Mucosa of stomach (tissue), 1 donor: Measurements from ENCODE around the gene FMN1.

ENCODE experiments used
- H3K27me3 ChIP-seq: one replicate; pipeline ENCODE4 v1.7.0; 2013; ENCODE audit warnings: mild to moderate bottlenecking, low read length; ENCODE audit not compliant: control insufficient read depth, insufficient read depth
- H3K36me3 ChIP-seq: one replicate; pipeline ENCODE4 v1.7.0; 2013; ENCODE audit warnings: low read length; ENCODE audit not compliant: control insufficient read depth, insufficient read depth
- H3K4me1 ChIP-seq: one replicate; pipeline ENCODE4 v1.7.0; 2013; ENCODE audit warnings: mild to moderate bottlenecking, low read length; ENCODE audit not compliant: control insufficient read depth, insufficient read depth
- H3K4me3 ChIP-seq: one replicate; pipeline ENCODE4 v1.7.0; 2013; ENCODE audit warnings: low read length
- H3K9ac ChIP-seq: one replicate; pipeline ENCODE4 v1.7.0; 2013; ENCODE audit warnings: mild to moderate bottlenecking, low read length, moderate library complexity
- H3K9me3 ChIP-seq: one replicate; pipeline ENCODE4 v1.7.0; 2013; ENCODE audit warnings: mild to moderate bottlenecking, low read length, moderate library complexity; ENCODE audit not compliant: control insufficient read depth
- donor health status: Pancreatic carcinoma.

Gene FMN1

DNA sequence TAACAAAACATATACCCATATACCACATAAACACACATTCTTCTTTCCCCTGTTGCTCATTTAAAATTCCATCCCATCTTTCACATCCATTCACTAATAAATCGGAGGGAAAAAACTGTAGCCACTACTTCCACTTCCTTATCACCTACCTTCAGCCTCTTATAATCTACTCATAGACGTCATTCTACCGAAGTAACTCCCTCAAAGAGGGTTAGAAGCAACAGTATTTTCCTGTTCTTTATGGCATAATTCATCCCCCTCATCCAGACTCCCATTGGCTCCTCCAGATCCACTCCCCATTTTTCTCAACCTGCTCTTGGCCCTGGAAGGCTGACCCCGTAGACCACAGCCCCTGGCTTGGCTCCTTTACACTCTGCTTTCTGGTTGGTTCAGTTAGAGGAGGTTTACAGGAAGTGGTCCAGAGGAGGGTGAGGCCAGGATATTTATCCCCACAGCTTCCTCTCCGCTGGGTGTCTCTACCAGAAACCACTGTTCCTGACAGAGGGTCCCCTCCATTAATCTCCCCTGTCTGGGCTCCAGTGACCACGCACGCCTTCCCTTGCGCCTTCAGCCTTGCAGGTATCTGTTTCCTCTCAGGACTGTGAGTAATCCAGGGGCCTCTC, 46.3 kb downstream of the FMN1 start:
- Histone ChIP-seq H3K4me3 (no peak overlapping the region), H3K9ac (no peak overlapping the region), H3K36me3 (no peaks in the 10 kb centered on the region), H3K27me3 (no peaks in the 10 kb centered on the region), H3K9me3 (no peaks in the 10 kb centered on the region), H3K4me1 (no peaks in the 10 kb centered on the region)

DNA sequence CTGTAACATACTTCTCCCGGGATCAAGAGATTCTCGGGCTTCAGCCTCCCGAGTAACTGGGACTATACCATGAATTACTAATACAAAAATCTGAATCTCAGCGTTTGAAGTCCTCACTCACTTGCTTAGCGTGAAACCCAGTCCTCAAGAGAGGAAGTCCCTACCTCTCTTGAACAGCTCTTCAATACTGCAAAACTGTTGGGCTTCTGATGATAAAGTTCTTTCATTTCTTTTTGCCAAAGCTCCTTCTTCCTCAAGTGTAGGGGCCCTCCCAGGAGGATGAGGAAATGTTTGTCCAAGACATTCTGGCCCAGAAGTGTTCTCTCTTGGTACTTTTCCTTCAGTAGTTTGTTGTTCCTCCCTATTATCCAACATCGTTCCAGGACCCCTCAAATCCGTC, 48.5 kb downstream of the FMN1 start:
- H3K4me1 ChIP-seq: no peaks in the 10 kb centered on the region
- H3K9me3 ChIP-seq: no peaks in the 10 kb centered on the region
- H3K36me3 ChIP-seq: no peaks in the 10 kb centered on the region
- H3K4me3 ChIP-seq: no peak overlapping the region
- no peak overlapping the region for H3K9ac ChIP-seq
- H3K27me3 ChIP-seq: no peaks in the 10 kb centered on the region

DNA sequence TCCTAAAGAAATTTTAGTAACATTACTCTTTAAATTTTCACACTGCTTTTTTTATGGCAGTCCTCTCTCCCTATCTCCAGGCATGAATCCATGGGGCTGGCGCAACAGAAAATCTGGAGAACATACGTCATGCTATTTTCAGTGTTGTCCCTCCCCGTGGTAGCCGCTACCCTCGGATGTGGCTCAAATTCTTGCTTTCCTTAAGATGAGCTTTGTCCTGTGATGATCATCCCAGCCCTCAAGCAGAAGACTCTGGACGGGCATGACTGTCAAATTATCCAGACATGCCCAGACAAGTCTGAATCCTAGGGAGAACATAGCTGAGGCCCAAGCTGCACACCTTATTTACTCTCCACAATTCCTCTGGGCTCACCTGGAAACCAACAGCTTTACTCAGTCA, 49.1 kb downstream of the FMN1 start:
- no peak overlapping the region for H3K9ac ChIP-seq
- no peaks in the 10 kb centered on the region for H3K9me3 ChIP-seq
- H3K27me3 ChIP-seq: no peaks in the 10 kb centered on the region
- H3K4me3 ChIP-seq: no peak overlapping the region
- no peaks in the 10 kb centered on the region for H3K36me3 ChIP-seq
- no peaks in the 10 kb centered on the region for H3K4me1 ChIP-seq

DNA sequence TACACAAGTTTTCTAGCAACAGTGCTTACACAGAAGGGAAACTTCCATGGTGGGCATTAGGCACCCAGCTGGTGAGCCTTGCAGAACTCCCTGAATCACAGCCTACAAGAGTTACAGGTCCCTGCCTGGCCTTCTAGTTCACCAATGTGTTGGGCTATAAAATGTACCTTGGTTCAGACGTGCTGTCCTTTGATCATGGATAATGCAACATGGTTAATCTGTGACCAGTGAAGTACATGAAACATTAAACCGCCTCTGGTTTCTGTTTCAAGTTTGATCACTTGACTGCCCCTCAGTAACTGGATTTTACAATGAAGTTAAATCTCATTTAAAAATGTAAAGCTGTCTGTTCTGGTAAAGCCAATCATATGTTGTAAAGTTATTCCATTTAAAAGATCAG, 51.8 kb downstream of the FMN1 start:
- H3K4me1 ChIP-seq: no peaks in the 10 kb centered on the region
- H3K36me3 ChIP-seq: no peaks in the 10 kb centered on the region
- no peak overlapping the region for H3K4me3 ChIP-seq
- H3K9me3 ChIP-seq: no peaks in the 10 kb centered on the region
- no peak overlapping the region for H3K9ac ChIP-seq
- no peaks in the 10 kb centered on the region for H3K27me3 ChIP-seq

DNA sequence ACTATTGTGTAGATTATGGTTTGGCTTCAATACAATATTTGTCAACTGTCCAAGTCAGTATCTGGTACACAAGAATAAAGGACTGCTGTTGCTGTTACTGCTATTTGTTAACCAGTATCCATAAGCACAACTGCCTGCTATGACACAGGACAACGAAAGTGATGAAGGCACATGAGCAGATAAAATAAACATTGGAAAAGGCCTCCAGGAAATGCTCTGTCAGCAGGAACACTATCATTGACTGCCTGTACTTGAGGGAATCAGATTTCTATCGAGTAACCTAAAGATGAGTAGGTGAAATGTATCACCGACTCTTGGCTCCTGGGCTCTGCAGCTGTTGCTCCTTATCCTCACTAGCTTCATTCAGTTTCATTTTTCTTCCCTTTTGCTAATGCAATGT, 56.5 kb downstream of the FMN1 start:
- no peaks in the 10 kb centered on the region for H3K36me3 ChIP-seq
- no peaks in the 10 kb centered on the region for H3K27me3 ChIP-seq

DNA sequence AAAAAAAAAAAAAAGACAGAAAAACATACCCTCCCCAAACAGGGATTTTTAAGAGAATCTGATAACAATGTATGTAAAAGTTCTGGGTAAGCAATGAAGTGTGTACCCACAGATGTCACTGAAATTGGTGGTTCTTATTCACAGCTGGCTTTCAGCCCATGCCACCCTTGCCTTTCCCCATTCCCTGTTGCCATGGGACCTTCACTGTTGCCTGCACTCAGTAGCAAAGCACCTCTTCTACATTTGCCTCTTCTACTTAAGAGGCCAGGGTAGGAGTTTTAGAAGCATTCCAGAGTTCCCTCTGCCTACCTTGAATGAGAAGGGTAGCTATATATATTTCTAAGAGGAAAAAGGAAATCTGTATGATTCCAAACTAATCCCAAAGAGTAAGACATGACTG, 57.4 kb downstream of the FMN1 start:
- Histone ChIP-seq H3K4me3 (no peak overlapping the region), H3K9ac (no peak overlapping the region), H3K4me1 (no peaks in the 10 kb centered on the region), H3K9me3 (no peaks in the 10 kb centered on the region), H3K27me3 (no peaks in the 10 kb centered on the region), H3K36me3 (no peaks in the 10 kb centered on the region)

More for the DNA sequence above, 56.5 kb downstream of the FMN1 start:
- Histone ChIP-seq H3K4me1 (no peaks in the 10 kb centered on the region), H3K9ac (no peak overlapping the region), H3K4me3 (no peak overlapping the region), H3K9me3 (no peaks in the 10 kb centered on the region)

DNA sequence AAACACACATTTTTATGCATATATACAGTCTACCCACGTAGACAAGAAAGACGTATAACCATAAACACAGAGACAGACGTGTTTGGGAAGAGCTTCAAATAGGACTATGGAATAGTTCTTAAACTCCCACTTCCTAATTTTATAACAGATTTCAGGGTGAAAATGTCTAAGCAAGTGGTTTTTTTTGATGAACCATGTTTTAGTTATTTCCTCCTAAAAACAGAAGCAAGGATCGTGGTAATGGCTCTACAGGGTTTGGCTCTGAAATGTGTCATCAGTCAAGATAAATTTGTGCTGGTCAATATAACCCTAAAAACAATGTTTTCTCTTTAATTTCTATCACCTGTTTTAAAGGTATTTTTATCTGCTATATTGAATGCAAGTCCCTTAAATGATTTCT, 58.2 kb downstream of the FMN1 start:
- Histone ChIP-seq H3K9ac (no peak overlapping the region), H3K27me3 (no peaks in the 10 kb centered on the region), H3K9me3 (no peaks in the 10 kb centered on the region), H3K36me3 (no peaks in the 10 kb centered on the region), H3K4me1 (no peaks in the 10 kb centered on the region), H3K4me3 (no peak overlapping the region)

DNA sequence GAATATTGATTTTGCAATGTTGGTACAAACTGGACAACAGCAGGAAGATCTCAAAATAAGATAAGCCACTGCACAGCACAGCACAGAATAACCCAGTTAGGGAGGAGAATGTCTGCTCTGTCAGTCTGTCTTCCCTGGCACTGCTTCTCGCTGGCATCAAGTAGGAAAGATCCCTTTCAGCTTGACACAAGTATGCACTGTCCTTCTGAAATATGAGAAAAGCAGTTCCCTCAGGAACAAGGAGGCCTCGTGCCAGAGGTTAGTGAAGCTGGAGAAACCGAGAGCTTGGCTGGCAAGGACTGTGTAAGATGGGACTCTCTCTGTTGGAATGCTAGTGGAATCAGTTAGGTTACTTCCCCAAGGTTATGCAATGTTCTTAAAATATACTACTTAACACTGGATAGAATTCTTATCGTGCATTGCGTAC, 59.1 kb downstream of the FMN1 start:
- Histone ChIP-seq H3K9me3 (no peaks in the 10 kb centered on the region), H3K9ac (no peak overlapping the region), H3K27me3 (no peaks in the 10 kb centered on the region), H3K36me3 (no peaks in the 10 kb centered on the region), H3K4me3 (no peak overlapping the region), H3K4me1 (no peaks in the 10 kb centered on the region)

DNA sequence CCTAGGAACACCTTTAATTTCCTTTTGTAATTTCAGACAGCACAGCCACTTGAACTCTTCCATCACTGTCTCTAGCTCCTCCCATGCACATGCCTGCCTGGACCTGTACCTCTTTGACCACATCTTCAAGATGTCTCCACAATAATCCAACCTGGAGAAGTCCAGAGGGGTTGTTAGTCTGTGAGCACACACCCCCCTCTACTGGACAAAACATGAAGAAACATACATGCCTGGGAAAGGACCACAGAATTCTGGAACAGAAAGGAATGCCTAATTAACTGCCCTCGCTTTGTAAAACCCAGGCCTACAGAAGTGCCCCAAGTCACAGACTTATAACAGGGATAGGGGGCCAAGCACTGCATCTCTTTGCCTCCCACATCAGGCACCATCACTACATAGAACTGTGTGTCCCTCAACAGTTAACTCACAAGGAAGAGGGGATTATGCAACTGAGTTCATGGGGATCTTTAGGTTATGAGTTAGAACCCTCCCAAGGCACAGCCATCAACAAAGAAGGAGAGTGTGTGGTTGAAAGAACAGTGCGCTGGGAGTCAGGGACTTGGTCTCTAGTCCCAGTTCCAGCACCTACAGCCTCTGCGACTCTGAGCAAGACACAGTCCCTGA, 61.7 kb downstream of the FMN1 start:
- H3K36me3 ChIP-seq: no peaks in the 10 kb centered on the region
- no peak overlapping the region for H3K4me3 ChIP-seq
- H3K9ac ChIP-seq: no peak overlapping the region
- no peaks in the 10 kb centered on the region for H3K27me3 ChIP-seq
- no peaks in the 10 kb centered on the region for H3K4me1 ChIP-seq
- no peaks in the 10 kb centered on the region for H3K9me3 ChIP-seq

DNA sequence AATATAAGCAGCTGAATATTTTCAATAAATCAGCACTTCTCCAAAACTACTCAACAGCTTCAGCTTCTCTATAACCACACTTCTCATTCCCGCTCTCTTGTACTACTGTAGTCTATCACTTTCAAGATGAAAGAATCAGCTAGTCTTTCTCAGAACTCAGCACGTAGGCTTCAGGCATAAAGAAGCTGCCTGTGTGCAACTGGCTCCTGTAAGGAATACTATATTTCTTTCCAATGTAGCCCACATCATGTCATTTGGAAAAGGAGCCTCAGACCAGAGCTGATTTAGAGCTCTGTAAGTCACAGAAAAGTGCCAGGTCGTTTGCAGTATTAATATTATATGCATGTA, 62.3 kb downstream of the FMN1 start:
- no peak overlapping the region for H3K4me3 ChIP-seq
- H3K9me3 ChIP-seq: no peaks in the 10 kb centered on the region
- no peaks in the 10 kb centered on the region for H3K27me3 ChIP-seq
- H3K9ac ChIP-seq: no peak overlapping the region
- H3K36me3 ChIP-seq: no peaks in the 10 kb centered on the region
- H3K4me1 ChIP-seq: no peaks in the 10 kb centered on the region

DNA sequence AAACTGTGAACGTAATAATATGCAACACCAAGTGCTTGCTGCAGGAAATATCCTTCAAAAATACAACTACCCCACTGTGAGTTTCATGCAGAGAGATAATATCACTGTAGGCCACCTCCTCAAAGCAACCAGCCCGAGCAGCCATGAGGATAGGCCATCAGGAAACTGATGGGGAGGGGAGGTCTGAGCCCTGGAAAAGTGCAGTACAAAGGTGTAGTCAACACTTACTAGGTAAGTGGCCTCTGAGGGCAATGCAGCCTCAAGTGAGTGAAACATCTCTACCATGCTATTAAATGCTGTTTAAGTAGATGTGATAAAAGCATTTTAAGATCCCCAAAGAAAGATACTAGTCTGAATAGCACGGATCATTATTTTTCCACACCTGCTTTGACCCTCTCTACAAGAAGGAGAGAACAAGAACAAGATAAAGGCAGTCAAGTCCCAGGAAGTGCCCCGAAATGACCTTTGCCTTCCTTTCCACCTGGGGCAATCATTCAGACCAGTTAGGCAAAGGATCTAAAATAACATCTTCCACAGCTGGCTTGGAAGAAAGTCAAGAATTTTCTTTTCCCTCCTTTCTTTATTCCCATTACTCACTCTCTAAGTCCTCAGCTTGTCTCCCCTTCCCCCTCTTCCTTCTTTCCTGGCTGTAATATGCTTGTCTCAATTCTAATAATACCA, 62.8 kb downstream of the FMN1 start:
- H3K4me3 ChIP-seq: no peak overlapping the region
- H3K36me3 ChIP-seq: no peaks in the 10 kb centered on the region
- no peaks in the 10 kb centered on the region for H3K9me3 ChIP-seq
- no peaks in the 10 kb centered on the region for H3K27me3 ChIP-seq
- peaks cover 4% of the 10 kb centered on the region for H3K4me1 ChIP-seq
- no peak overlapping the region for H3K9ac ChIP-seq

DNA sequence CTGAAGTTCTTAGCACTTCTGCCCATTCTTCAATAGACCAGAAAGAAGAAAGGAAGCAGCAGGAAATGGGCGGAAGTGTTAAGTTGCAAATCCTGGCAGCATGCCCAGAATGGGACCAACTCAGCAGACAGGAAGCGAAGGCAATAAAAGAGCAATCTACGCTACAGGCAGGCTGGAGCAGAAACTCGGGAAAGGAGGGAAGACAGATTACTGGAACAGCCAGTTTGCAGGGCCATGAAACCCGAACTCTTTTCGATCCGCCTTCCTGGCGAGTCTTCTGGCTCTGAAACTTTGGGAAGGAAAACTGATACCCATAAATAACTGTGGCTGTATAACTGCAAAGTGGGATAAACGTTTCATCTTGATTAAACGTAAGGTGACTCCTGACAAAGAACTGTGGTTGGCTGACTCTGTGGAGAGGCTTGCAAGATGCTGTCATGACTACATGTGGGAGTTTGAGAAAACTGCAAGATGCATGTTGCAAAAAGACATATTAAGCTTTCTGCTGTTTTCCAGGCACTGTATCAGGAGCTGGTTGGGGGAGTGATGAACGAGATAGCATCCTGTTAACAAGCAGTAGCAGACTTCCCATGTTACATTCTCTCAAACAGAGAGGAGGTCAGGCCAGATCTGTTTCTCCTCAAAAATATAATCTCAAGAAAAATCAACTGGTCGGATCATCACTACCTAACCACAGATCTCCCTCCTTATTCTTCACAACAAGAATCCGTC, 67.8 kb downstream of the FMN1 start:
- no peaks in the 10 kb centered on the region for H3K36me3 ChIP-seq
- H3K9ac ChIP-seq: no peak overlapping the region
- no peaks in the 10 kb centered on the region for H3K27me3 ChIP-seq
- H3K4me1 ChIP-seq: peaks cover 11% of the 10 kb centered on the region
- H3K9me3 ChIP-seq: no peaks in the 10 kb centered on the region
- no peak overlapping the region for H3K4me3 ChIP-seq
